ENCODE results near the gene SOX2. TPM values are rescaled to one million over a fixed set of nuclear protein-coding genes. Genes with fewer than 3 reads are reported as not detected.

Gene SOX2
- total RNA-seq, 1 donor: not detected

- no peak for TF ChIP-seq CTCF (IDR thresholded peaks at IDR 0.05; ENCODE audit: extremely low read depth, low read depth, low read length)
- Histone ChIP-seq H2AFZ (ENCODE audit: low read length) (no peak overlapping the region), H3K36me3 (ENCODE audit: insufficient read depth, low read length) (no peaks in the 10 kb centered on the region), H3K4me1 (ENCODE audit: insufficient read depth, low read length) (no peaks in the 10 kb centered on the region), H3K9me3 (ENCODE audit: low read depth, low read length) (no peaks in the 10 kb centered on the region), H3K79me2 (ENCODE audit: insufficient read depth, low read length) (no peaks in the 10 kb centered on the region), H3K4me2 (ENCODE audit: insufficient read depth, low read length) (no peak overlapping the region), H3K27ac (ENCODE audit: low read depth, low read length) (no peak overlapping the region), H3K27me3 (ENCODE audit: insufficient read depth, low read length) (peaks cover 93% of the 10 kb centered on the region), H3K4me3 (ENCODE audit: insufficient read depth, low read length) (no peak overlapping the region), H4K20me1 (ENCODE audit: insufficient read depth, low read length) (no peaks in the 10 kb centered on the region)
- no peak for DNase-seq (ENCODE audit: insufficient read length, low spot score, missing footprints)
These were observed 12.0 kb downstream of the SOX2 start for GRCh38 chr3:181723625-181724191.

- no peaks in the 10 kb centered on the region for H3K36me3 ChIP-seq (ENCODE audit: insufficient read depth, low read length)
- peaks cover 94% of the 10 kb centered on the region for H3K27me3 ChIP-seq (ENCODE audit: insufficient read depth, low read length)
- H3K79me2 ChIP-seq (ENCODE audit: insufficient read depth, low read length): no peaks in the 10 kb centered on the region
- no peaks in the 10 kb centered on the region for H3K4me1 ChIP-seq (ENCODE audit: insufficient read depth, low read length)
- no peak overlapping the region for H2AFZ ChIP-seq (ENCODE audit: low read length)
- H4K20me1 ChIP-seq (ENCODE audit: insufficient read depth, low read length): no peaks in the 10 kb centered on the region
- no peak overlapping the region for H3K27ac ChIP-seq (ENCODE audit: low read depth, low read length)
- TF ChIP-seq CTCF (IDR thresholded peaks at IDR 0.05; ENCODE audit: extremely low read depth, low read depth, low read length): no peak
- H3K4me2 ChIP-seq (ENCODE audit: insufficient read depth, low read length): no peak overlapping the region
- no peaks in the 10 kb centered on the region for H3K9me3 ChIP-seq (ENCODE audit: low read depth, low read length)
- no peak for DNase-seq (ENCODE audit: insufficient read length, low spot score, missing footprints)
- H3K4me3 ChIP-seq (ENCODE audit: insufficient read depth, low read length): no peak overlapping the region
These were observed 12.7 kb downstream of the SOX2 start for GRCh38 chr3:181724192-181724965.

DNA sequence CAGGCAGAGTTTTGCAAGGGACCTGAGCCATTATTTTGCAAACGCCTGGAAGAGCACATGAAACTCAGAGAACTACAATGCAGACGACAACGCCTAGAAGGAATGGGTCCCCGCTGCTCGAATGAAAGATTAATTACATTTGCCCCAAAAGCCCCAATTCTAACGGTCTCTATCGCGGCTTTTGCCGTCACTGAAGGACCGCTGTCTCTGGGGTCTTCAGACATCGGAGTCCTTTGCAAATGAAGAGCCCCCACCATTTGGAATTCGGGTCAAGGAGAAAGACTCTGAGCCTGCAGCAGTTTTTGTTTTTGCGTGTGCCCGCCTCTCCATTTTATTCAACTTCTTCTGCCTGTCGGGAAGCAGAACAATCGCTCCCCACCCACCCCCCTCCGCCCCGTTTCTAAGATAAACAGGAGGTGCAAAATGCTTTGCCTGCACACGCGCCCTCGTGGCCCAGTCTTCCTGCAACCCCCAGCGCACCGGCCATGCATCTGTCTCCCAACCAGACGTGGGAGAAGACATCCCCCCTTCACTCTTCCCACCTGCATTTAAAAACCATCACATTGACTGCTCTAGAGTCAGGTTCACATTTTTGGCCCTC lies 13.5 kb downstream of the SOX2 start:
- Histone ChIP-seq H3K79me2 (ENCODE audit: insufficient read depth, low read length) (no peaks in the 10 kb centered on the region), H2AFZ (ENCODE audit: low read length) (no peak overlapping the region), H3K27me3 (ENCODE audit: insufficient read depth, low read length) (peaks cover 90% of the 10 kb centered on the region), H3K4me3 (ENCODE audit: insufficient read depth, low read length) (no peak overlapping the region), H4K20me1 (ENCODE audit: insufficient read depth, low read length) (no peaks in the 10 kb centered on the region), H3K4me1 (ENCODE audit: insufficient read depth, low read length) (no peaks in the 10 kb centered on the region), H3K36me3 (ENCODE audit: insufficient read depth, low read length) (no peaks in the 10 kb centered on the region), H3K4me2 (ENCODE audit: insufficient read depth, low read length) (no peak overlapping the region), H3K9me3 (ENCODE audit: low read depth, low read length) (no peaks in the 10 kb centered on the region), H3K27ac (ENCODE audit: low read depth, low read length) (no peak overlapping the region)
- no peak for DNase-seq (ENCODE audit: insufficient read length, low spot score, missing footprints)
- no peak for TF ChIP-seq CTCF (IDR thresholded peaks at IDR 0.05; ENCODE audit: extremely low read depth, low read depth, low read length)

GRCh38 chr3:181725830-181726229 lies 14.1 kb downstream of the SOX2 start:
- H4K20me1 ChIP-seq (ENCODE audit: insufficient read depth, low read length): no peaks in the 10 kb centered on the region
- H3K4me1 ChIP-seq (ENCODE audit: insufficient read depth, low read length): no peaks in the 10 kb centered on the region
- H3K79me2 ChIP-seq (ENCODE audit: insufficient read depth, low read length): no peaks in the 10 kb centered on the region
- no peak overlapping the region for H3K4me3 ChIP-seq (ENCODE audit: insufficient read depth, low read length)
- TF ChIP-seq CTCF (IDR thresholded peaks at IDR 0.05; ENCODE audit: extremely low read depth, low read depth, low read length): no peak
- no peak overlapping the region for H2AFZ ChIP-seq (ENCODE audit: low read length)
- H3K36me3 ChIP-seq (ENCODE audit: insufficient read depth, low read length): no peaks in the 10 kb centered on the region
- H3K9me3 ChIP-seq (ENCODE audit: low read depth, low read length): no peaks in the 10 kb centered on the region
- H3K4me2 ChIP-seq (ENCODE audit: insufficient read depth, low read length): no peak overlapping the region
- H3K27ac ChIP-seq (ENCODE audit: low read depth, low read length): no peak overlapping the region
- peaks cover 84% of the 10 kb centered on the region for H3K27me3 ChIP-seq (ENCODE audit: insufficient read depth, low read length)
- no peak for DNase-seq (ENCODE audit: insufficient read length, low spot score, missing footprints)

Data from osteoblast (primary cell).